DOHH2 (cell line): ENCODE data around the gene RAD23A.

Experiments used
- H3F3A ChIP-seq: fragments of 200-600 bp; sonication (generic), shearing (Covaris generic); 2 replicates; pipeline ENCODE4 v1.6.0; 2016; ENCODE audit warnings: antibody characterized with exemption, mild to moderate bottlenecking; ENCODE audit not compliant: control insufficient read depth, insufficient read depth
- H3K27ac ChIP-seq: fragments of 200-600 bp; sonication (generic); 2 replicates; pipeline ENCODE4 v1.5.1; 2014; ENCODE audit warnings: low read depth, mild to moderate bottlenecking, low read length, moderate library complexity
- H3K27me3 ChIP-seq: fragments of 200-600 bp; sonication (generic); 2 replicates; pipeline ENCODE4 v1.6.1; 2014; ENCODE audit warnings: mild to moderate bottlenecking, low read length, mixed read lengths; ENCODE audit not compliant: control insufficient read depth
- H3K36me3 ChIP-seq: fragments of 200-600 bp; sonication (generic); 2 replicates; pipeline ENCODE4 v1.6.1; 2014; ENCODE audit warnings: mild to moderate bottlenecking, low read length, moderate library complexity, mixed read lengths; ENCODE audit not compliant: control insufficient read depth
- H3K4me1 ChIP-seq: fragments of 200-600 bp; sonication (generic); 2 replicates; pipeline ENCODE4 v1.6.1; 2014; ENCODE audit warnings: mild to moderate bottlenecking, low read length, mixed read lengths; ENCODE audit not compliant: control insufficient read depth
- H3K4me2 ChIP-seq: fragments of 200-600 bp; sonication (generic); 2 replicates; pipeline ENCODE4 v1.6.0; 2014; ENCODE audit warnings: mild to moderate bottlenecking, low read length, moderate library complexity
- H3K4me3 ChIP-seq: fragments of 200-600 bp; sonication (generic); 2 replicates; pipeline ENCODE4 v1.5.1; 2014; ENCODE audit warnings: mild to moderate bottlenecking, low read length, mixed read lengths
- H3K79me2 ChIP-seq: fragments of 200-600 bp; sonication (generic); 2 replicates; pipeline ENCODE4 v1.6.1; 2014; ENCODE audit warnings: mild to moderate bottlenecking, low read length, mixed read lengths; ENCODE audit not compliant: control insufficient read depth
- H3K9me2 ChIP-seq: fragments of 200-600 bp; sonication (generic); replicated peaks from 2 replicates; pipeline ENCODE4 v1.6.1; 2014; ENCODE audit warnings: mild to moderate bottlenecking, low read length, mixed read lengths; ENCODE audit not compliant: control insufficient read depth
- H3K9me3 ChIP-seq: fragments of 200-600 bp; sonication (generic); 2 replicates; pipeline ENCODE4 v1.6.1; 2014; ENCODE audit warnings: antibody characterized with exemption, low read length, mixed read lengths; ENCODE audit not compliant: control insufficient read depth, insufficient read depth
- H4K20me1 ChIP-seq: fragments of 200-600 bp; sonication (generic); 2 replicates; pipeline ENCODE4 v1.6.0; 2014; ENCODE audit warnings: low read depth, mild to moderate bottlenecking, antibody characterized with exemption, low read length, moderate library complexity; ENCODE audit not compliant: control insufficient read depth, insufficient read depth
- EZH2phosphoT487 ChIP-seq: fragments of 200-600 bp; sonication (generic); IDR thresholded peaks from 2 replicates; pipeline ENCODE4 v1.6.1; 2017; ENCODE audit warnings: borderline replicate concordance, mild to moderate bottlenecking, antibody characterized with exemption, low read length, moderate library complexity, mixed read lengths
- TF ChIP-seq, protein P1 (sequence below): fragments of 200-600 bp; sonication (generic); IDR thresholded peaks from one replicate; pipeline ENCODE4 v1.5.1; 2014; ENCODE audit warnings: antibody characterized with exemption, mild to moderate bottlenecking, low read depth, low read length; ENCODE audit not compliant: poor library complexity, severe bottlenecking

The RAD23A gene

GRCh38 chr19:12932392-12933286, 13.0 kb upstream of the RAD23A start:
- TF ChIP-seq, protein P1, sequence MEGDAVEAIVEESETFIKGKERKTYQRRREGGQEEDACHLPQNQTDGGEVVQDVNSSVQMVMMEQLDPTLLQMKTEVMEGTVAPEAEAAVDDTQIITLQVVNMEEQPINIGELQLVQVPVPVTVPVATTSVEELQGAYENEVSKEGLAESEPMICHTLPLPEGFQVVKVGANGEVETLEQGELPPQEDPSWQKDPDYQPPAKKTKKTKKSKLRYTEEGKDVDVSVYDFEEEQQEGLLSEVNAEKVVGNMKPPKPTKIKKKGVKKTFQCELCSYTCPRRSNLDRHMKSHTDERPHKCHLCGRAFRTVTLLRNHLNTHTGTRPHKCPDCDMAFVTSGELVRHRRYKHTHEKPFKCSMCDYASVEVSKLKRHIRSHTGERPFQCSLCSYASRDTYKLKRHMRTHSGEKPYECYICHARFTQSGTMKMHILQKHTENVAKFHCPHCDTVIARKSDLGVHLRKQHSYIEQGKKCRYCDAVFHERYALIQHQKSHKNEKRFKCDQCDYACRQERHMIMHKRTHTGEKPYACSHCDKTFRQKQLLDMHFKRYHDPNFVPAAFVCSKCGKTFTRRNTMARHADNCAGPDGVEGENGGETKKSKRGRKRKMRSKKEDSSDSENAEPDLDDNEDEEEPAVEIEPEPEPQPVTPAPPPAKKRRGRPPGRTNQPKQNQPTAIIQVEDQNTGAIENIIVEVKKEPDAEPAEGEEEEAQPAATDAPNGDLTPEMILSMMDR = no peak
- TF ChIP-seq EZH2phosphoT487 = no peak
- Histone ChIP-seq H3K27ac (peak overlapping the region; percentile 43), H3K79me2 (peaks cover 49% of the 10 kb centered on the region)

GRCh38 chr19:12933287-12934072, 12.2 kb upstream of the RAD23A start, which contains the start of gene FARSA:
Gene FARSA (minus strand): TSS chr19:12933711. CDS start chr19:12933696, 15 bp downstream.
- Histone ChIP-seq H3K79me2 (peaks cover 50% of the 10 kb centered on the region), H3K27me3 (no peaks in the 10 kb centered on the region), H3K9me3 (no peaks in the 10 kb centered on the region), H4K20me1 (no peaks in the 10 kb centered on the region), H3K9me2 (no peaks in the 10 kb centered on the region), H3K4me2 (peak within 1 kb of the TSS; percentile 87), H3F3A (peaks cover 13% of the 10 kb centered on the region), H3K4me1 (peaks cover 42% of the 10 kb centered on the region), H3K36me3 (peaks cover 43% of the 10 kb centered on the region), H3K4me3 (peak within 1 kb of the TSS; percentile 96), H3K27ac (peak within 1 kb of the TSS; percentile 43)
- TF ChIP-seq, protein P1 = no peak
- TF ChIP-seq EZH2phosphoT487 = no peak

More at GRCh38 chr19:12932392-12933286, 13.0 kb upstream of the RAD23A start:
- peaks cover 11% of the 10 kb centered on the region for H3F3A ChIP-seq
- no peaks in the 10 kb centered on the region for H4K20me1 ChIP-seq
- peak overlapping the region; percentile 87 for H3K4me2 ChIP-seq
- H3K9me3 ChIP-seq = no peaks in the 10 kb centered on the region
- H3K36me3 ChIP-seq = peaks cover 49% of the 10 kb centered on the region
- H3K9me2 ChIP-seq = no peaks in the 10 kb centered on the region
- H3K4me3 ChIP-seq = peak overlapping the region; percentile 96
- H3K27me3 ChIP-seq = no peaks in the 10 kb centered on the region
- peaks cover 37% of the 10 kb centered on the region for H3K4me1 ChIP-seq

- Histone ChIP-seq H3K4me3 (no peak overlapping the region), H3K9me3 (no peaks in the 10 kb centered on the region), H3K9me2 (no peaks in the 10 kb centered on the region), H3K4me1 (peaks cover 50% of the 10 kb centered on the region), H4K20me1 (peaks cover 15% of the 10 kb centered on the region), H3F3A (peaks cover 28% of the 10 kb centered on the region), H3K4me2 (no peak overlapping the region), H3K36me3 (peaks cover 44% of the 10 kb centered on the region), H3K79me2 (peaks cover 58% of the 10 kb centered on the region), H3K27ac (no peak overlapping the region), H3K27me3 (no peaks in the 10 kb centered on the region)
- TF ChIP-seq, protein P1 = no peak
- no peak for TF ChIP-seq EZH2phosphoT487
Measured at GRCh38 chr19:12935071-12935470, 10.6 kb upstream of the RAD23A start.
